Posterior vena cava (tissue), 2 donors: Measurements from ENCODE around the gene CASQ2. TPM values are rescaled to one million over a fixed set of nuclear protein-coding genes. Genes with fewer than 3 reads are reported as not detected.

ENCODE experiments used
- DNase-seq: peaks from one replicate; pipeline ENCODE4 v3.0.0-alpha.2; 2020; ENCODE audit warnings: low spot score
- intact Hi-C, 2 donors: fragments of 100-400 bp; cut with DNase I; formaldehyde crosslinking; loops; one replicate each; pipeline versions ENCODE4 v1.14.1 to v1.14.2; 2022 to 2023
- long read RNA-seq, 2 donors: library from polyadenylated mRNA; unstranded; transcript quantifications; one replicate each; pipeline ENCODE4 v2.0.0, GENCODE V29; 2020 to 2021
- total RNA-seq, 2 donors: library from RNA; stranded (reverse); fragmentation: NEBNext Ultra II Directional; extraction: Animal tissue kit (Norgen Biotek cat#: 25700); gene quantifications; one replicate each; pipeline ENCODE4 v1.2.1, GENCODE V29; 2021
- donor health status: DM: yes; HTN: yes; CAD: no.
- donor health status: DM: yes; HTN: yes; CAD: no.

The CASQ2 gene
- total RNA-seq, result 100 to 1,000 TPM in 1 of 2 donors, 10 to 100 TPM in 1; 98.7 to 122 TPM
- long read RNA-seq, donor 1, transcript CASQ2-201 (11 exons, 2,674 nt), result major isoform, 38 of 54 reads
- long read RNA-seq, donor 1, partial matches to known transcripts, result 11 of 54 reads
- long read RNA-seq, donor 1, other reads (novel, unspliced or antisense), result 5 of 54 reads
- long read RNA-seq, donor 2, transcript CASQ2-201 (11 exons, 2,674 nt), result major isoform, 111 of 155 reads
- long read RNA-seq, donor 2, partial matches to known transcripts, result 8 of 155 reads
- long read RNA-seq, donor 2, other reads (novel, unspliced or antisense), result 36 of 155 reads

- DNase-seq, result no peak
- intact Hi-C loops, result no loop called here
Observed at GRCh38 chr1:115768549-115768948, at the start of gene CASQ2. CASQ2 (minus strand) TSS chr1:115768714; CDS start chr1:115768541, 173 bp downstream.

GRCh38 chr1:115815694-115816093 lies 47.2 kb upstream of the CASQ2 start:
- intact Hi-C loops, result no loop called here
- no peak for DNase-seq

- intact Hi-C loops, result no loop called here
- DNase-seq, result no peak
Observed at GRCh38 chr1:115814685-115815398, 46.3 kb upstream of the CASQ2 start.

GRCh38 chr1:115813727-115814126 lies 45.2 kb upstream of the CASQ2 start:
- intact Hi-C loops, result no loop called here
- DNase-seq, result no peak

GRCh38 chr1:115811140-115811828 lies 42.8 kb upstream of the CASQ2 start:
- intact Hi-C loops, result no loop called here
- no peak for DNase-seq

- intact Hi-C loops, result no loop called here
- no peak for DNase-seq
Observed at GRCh38 chr1:115810609-115811008, 42.1 kb upstream of the CASQ2 start.

- no peak for DNase-seq
- intact Hi-C loops, result no loop called here
Observed at GRCh38 chr1:115809847-115810246, 41.3 kb upstream of the CASQ2 start.

GRCh38 chr1:115809076-115809475 lies 40.6 kb upstream of the CASQ2 start:
- no peak for DNase-seq
- intact Hi-C loops, result no loop called here

GRCh38 chr1:115807723-115808122 lies 39.2 kb upstream of the CASQ2 start:
- intact Hi-C loops, result no loop called here
- DNase-seq, result no peak

GRCh38 chr1:115805597-115805996 lies 37.1 kb upstream of the CASQ2 start:
- intact Hi-C loops, result no loop called here
- DNase-seq, result no peak

- intact Hi-C loops, result no loop called here
- DNase-seq, result no peak
Observed at GRCh38 chr1:115802416-115802815, 33.9 kb upstream of the CASQ2 start.

- no peak for DNase-seq
- intact Hi-C loops, result no loop called here
Observed at GRCh38 chr1:115797486-115797885, 29.0 kb upstream of the CASQ2 start.

- intact Hi-C loops, result no loop called here
- no peak for DNase-seq
Observed at GRCh38 chr1:115796897-115797296, 28.4 kb upstream of the CASQ2 start.

- DNase-seq, result no peak
- intact Hi-C loops, result no loop called here
Observed at GRCh38 chr1:115796036-115796435, 27.5 kb upstream of the CASQ2 start.

- intact Hi-C loops, result no loop called here
- no peak for DNase-seq
Observed at GRCh38 chr1:115794976-115795639, 26.6 kb upstream of the CASQ2 start.

GRCh38 chr1:115793162-115793561 lies 24.6 kb upstream of the CASQ2 start:
- intact Hi-C loops, result no loop called here
- DNase-seq, result no peak

- intact Hi-C loops, result no loop called here
- no peak for DNase-seq
Observed at GRCh38 chr1:115791816-115792215, 23.3 kb upstream of the CASQ2 start.

- no peak for DNase-seq
- intact Hi-C loops, result no loop called here
Observed at GRCh38 chr1:115790846-115791245, 22.3 kb upstream of the CASQ2 start.

GRCh38 chr1:115790356-115790755 lies 21.8 kb upstream of the CASQ2 start:
- intact Hi-C loops, result no loop called here
- no peak for DNase-seq

GRCh38 chr1:115783311-115783710 lies 14.8 kb upstream of the CASQ2 start:
- DNase-seq, result no peak
- intact Hi-C loops, result no loop called here
